H1 (cell line): ENCODE measurements around the gene DCDC1.

ENCODE experiments used
- ATF3 ChIP-seq: IDR thresholded peaks from 2 replicates; pipeline ENCODE4 v1.6.1; 2011; ENCODE audit warnings: low read depth, mild to moderate bottlenecking, low read length; ENCODE audit not compliant: insufficient read depth
- CTCF ChIP-seq, 3 experiments: IDR thresholded peaks; 1 replicate in 2 of 3; 2 replicates in 1 of 3; pipeline versions ENCODE4 v1.5.1 to v1.6.1; 2011; ENCODE audit warnings: low read length in 3 of 3, mild to moderate bottlenecking in 3 of 3, inconsistent platforms in 2 of 3, low read depth in 1 of 3, moderate library complexity in 1 of 3; ENCODE audit not compliant: insufficient read depth in 1 of 3; ENCODE audit errors: control extremely low read depth in 1 of 3
- EP300 ChIP-seq, 2 experiments: IDR thresholded peaks; 1 replicate in 1 of 2; 2 replicates in 1 of 2; pipeline ENCODE4 v1.6.1; 2011 to 2012; ENCODE audit warnings: low read depth in 2 of 2, low read length in 2 of 2, mild to moderate bottlenecking in 2 of 2, borderline replicate concordance in 1 of 2, inconsistent platforms in 1 of 2, moderate library complexity in 1 of 2
- EZH2 ChIP-seq: fragments of 200-600 bp; sonication (generic); IDR thresholded peaks from 2 replicates; pipeline ENCODE4 v1.7.1; 2012; ENCODE audit warnings: low read depth, mild to moderate bottlenecking, moderate library complexity, low read length, inconsistent platforms; ENCODE audit not compliant: severe bottlenecking
- SIN3A ChIP-seq, 2 experiments: IDR thresholded peaks in 1 of 2; conservative IDR thresholded peaks in 1 of 2; 2 replicates each; pipeline ENCODE4 v1.6.1; 2011 to 2012; ENCODE audit warnings: low read length in 2 of 2, improper control_type of control experiment in 1 of 2, low read depth in 1 of 2, mild to moderate bottlenecking in 1 of 2
- ZNF274 ChIP-seq: IDR thresholded peaks from 2 replicates; pipeline ENCODE4 v1.7.0; 2012; ENCODE audit warnings: low read length, borderline replicate concordance; ENCODE audit errors: extremely low read depth
- TF ChIP-seq, protein P1 (sequence below): fragments of 300-600 bp; sonication (generic); IDR thresholded peaks from 2 replicates; pipeline ENCODE4 v1.7.1; 2012; ENCODE audit warnings: low read length, moderate library complexity, mild to moderate bottlenecking, inconsistent platforms; ENCODE audit not compliant: insufficient replicate concordance

- no peak for TF ChIP-seq EP300 (IDR thresholded peaks at IDR 0.05; ENCODE audit: borderline replicate concordance in 1 of 2, low read depth in 2 of 2, low read length in 2 of 2)
- no peak for TF ChIP-seq EZH2
- TF ChIP-seq, protein P1, sequence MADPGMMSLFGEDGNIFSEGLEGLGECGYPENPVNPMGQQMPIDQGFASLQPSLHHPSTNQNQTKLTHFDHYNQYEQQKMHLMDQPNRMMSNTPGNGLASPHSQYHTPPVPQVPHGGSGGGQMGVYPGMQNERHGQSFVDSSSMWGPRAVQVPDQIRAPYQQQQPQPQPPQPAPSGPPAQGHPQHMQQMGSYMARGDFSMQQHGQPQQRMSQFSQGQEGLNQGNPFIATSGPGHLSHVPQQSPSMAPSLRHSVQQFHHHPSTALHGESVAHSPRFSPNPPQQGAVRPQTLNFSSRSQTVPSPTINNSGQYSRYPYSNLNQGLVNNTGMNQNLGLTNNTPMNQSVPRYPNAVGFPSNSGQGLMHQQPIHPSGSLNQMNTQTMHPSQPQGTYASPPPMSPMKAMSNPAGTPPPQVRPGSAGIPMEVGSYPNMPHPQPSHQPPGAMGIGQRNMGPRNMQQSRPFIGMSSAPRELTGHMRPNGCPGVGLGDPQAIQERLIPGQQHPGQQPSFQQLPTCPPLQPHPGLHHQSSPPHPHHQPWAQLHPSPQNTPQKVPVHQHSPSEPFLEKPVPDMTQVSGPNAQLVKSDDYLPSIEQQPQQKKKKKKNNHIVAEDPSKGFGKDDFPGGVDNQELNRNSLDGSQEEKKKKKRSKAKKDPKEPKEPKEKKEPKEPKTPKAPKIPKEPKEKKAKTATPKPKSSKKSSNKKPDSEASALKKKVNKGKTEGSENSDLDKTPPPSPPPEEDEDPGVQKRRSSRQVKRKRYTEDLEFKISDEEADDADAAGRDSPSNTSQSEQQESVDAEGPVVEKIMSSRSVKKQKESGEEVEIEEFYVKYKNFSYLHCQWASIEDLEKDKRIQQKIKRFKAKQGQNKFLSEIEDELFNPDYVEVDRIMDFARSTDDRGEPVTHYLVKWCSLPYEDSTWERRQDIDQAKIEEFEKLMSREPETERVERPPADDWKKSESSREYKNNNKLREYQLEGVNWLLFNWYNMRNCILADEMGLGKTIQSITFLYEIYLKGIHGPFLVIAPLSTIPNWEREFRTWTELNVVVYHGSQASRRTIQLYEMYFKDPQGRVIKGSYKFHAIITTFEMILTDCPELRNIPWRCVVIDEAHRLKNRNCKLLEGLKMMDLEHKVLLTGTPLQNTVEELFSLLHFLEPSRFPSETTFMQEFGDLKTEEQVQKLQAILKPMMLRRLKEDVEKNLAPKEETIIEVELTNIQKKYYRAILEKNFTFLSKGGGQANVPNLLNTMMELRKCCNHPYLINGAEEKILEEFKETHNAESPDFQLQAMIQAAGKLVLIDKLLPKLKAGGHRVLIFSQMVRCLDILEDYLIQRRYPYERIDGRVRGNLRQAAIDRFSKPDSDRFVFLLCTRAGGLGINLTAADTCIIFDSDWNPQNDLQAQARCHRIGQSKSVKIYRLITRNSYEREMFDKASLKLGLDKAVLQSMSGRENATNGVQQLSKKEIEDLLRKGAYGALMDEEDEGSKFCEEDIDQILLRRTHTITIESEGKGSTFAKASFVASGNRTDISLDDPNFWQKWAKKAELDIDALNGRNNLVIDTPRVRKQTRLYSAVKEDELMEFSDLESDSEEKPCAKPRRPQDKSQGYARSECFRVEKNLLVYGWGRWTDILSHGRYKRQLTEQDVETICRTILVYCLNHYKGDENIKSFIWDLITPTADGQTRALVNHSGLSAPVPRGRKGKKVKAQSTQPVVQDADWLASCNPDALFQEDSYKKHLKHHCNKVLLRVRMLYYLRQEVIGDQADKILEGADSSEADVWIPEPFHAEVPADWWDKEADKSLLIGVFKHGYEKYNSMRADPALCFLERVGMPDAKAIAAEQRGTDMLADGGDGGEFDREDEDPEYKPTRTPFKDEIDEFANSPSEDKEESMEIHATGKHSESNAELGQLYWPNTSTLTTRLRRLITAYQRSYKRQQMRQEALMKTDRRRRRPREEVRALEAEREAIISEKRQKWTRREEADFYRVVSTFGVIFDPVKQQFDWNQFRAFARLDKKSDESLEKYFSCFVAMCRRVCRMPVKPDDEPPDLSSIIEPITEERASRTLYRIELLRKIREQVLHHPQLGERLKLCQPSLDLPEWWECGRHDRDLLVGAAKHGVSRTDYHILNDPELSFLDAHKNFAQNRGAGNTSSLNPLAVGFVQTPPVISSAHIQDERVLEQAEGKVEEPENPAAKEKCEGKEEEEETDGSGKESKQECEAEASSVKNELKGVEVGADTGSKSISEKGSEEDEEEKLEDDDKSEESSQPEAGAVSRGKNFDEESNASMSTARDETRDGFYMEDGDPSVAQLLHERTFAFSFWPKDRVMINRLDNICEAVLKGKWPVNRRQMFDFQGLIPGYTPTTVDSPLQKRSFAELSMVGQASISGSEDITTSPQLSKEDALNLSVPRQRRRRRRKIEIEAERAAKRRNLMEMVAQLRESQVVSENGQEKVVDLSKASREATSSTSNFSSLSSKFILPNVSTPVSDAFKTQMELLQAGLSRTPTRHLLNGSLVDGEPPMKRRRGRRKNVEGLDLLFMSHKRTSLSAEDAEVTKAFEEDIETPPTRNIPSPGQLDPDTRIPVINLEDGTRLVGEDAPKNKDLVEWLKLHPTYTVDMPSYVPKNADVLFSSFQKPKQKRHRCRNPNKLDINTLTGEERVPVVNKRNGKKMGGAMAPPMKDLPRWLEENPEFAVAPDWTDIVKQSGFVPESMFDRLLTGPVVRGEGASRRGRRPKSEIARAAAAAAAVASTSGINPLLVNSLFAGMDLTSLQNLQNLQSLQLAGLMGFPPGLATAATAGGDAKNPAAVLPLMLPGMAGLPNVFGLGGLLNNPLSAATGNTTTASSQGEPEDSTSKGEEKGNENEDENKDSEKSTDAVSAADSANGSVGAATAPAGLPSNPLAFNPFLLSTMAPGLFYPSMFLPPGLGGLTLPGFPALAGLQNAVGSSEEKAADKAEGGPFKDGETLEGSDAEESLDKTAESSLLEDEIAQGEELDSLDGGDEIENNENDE = no peak
- no peak for TF ChIP-seq ZNF274
- TF ChIP-seq CTCF (IDR thresholded peaks at IDR 0.05; ENCODE audit: control extremely low read depth in 1 of 3, insufficient read depth in 1 of 3, low read depth in 1 of 3, low read length in 3 of 3) = peak in 1 of 3 experiments; percentile 15; a peak in 1 of 4 replicates
- no peak for TF ChIP-seq ATF3
- no peak for TF ChIP-seq SIN3A (conservative IDR thresholded peaks at IDR 0.05 in 1 of 2, IDR thresholded peaks at IDR 0.05 in 1 of 2; ENCODE audit: low read depth in 1 of 2, low read length in 2 of 2)
Observed at GRCh38 chr11:31120428-31120827, 249.1 kb downstream of the DCDC1 start.
